Ecto neural progenitor cell (in vitro differentiated cells): ENCODE measurements around the gene GHR.

Experiments used
- DNase-seq: peaks from one replicate; pipeline ENCODE4 v3.0.0-alpha.2; 2018; ENCODE audit warnings: low spot score

GHR gene

GRCh38 chr5:42423285-42424165, at the start of gene GHR:
Gene GHR, plus strand, starts transcription at chr5:42423439. Its CDS starts 142,436 bp downstream, at chr5:42565875.
- DNase-seq: peak; percentile 91

- DNase-seq: no peak
Observed at GRCh38 chr5:42374679-42375273, 48.5 kb upstream of the GHR start.

- DNase-seq: no peak
Observed at GRCh38 chr5:42377496-42377895, 45.7 kb upstream of the GHR start.

GRCh38 chr5:42381973-42382372, 41.3 kb upstream of the GHR start:
- DNase-seq: no peak

GRCh38 chr5:42387563-42387962, 35.7 kb upstream of the GHR start:
- no peak for DNase-seq

GRCh38 chr5:42390115-42390514, 33.1 kb upstream of the GHR start:
- DNase-seq: no peak

- no peak for DNase-seq
Observed at GRCh38 chr5:42392917-42393316, 30.3 kb upstream of the GHR start.

- no peak for DNase-seq
Observed at GRCh38 chr5:42396111-42396510, 27.1 kb upstream of the GHR start.

- DNase-seq: no peak
Observed at GRCh38 chr5:42397267-42397666, 26.0 kb upstream of the GHR start.

- DNase-seq: no peak
Observed at GRCh38 chr5:42399702-42400101, 23.5 kb upstream of the GHR start.

GRCh38 chr5:42400474-42400873, 22.8 kb upstream of the GHR start:
- DNase-seq: no peak

- DNase-seq: no peak
Observed at GRCh38 chr5:42403236-42403635, 20.0 kb upstream of the GHR start.

GRCh38 chr5:42404366-42404765, 18.9 kb upstream of the GHR start:
- DNase-seq: no peak

- DNase-seq: no peak
Observed at GRCh38 chr5:42419294-42419693, 3.9 kb upstream of the GHR start.

- DNase-seq: no peak
Observed at GRCh38 chr5:42422656-42423280, 471 bp upstream of the GHR start.

- no peak for DNase-seq
Observed at GRCh38 chr5:42426016-42426415, 2.8 kb downstream of the GHR start.

- DNase-seq: no peak
Observed at GRCh38 chr5:42429694-42430093, 6.5 kb downstream of the GHR start.

- DNase-seq: no peak
Observed at GRCh38 chr5:42434047-42434724, 10.9 kb downstream of the GHR start.

GRCh38 chr5:42436051-42436450, 12.8 kb downstream of the GHR start:
- DNase-seq: no peak

GRCh38 chr5:42454216-42454995, 31.2 kb downstream of the GHR start:
- DNase-seq: no peak

GRCh38 chr5:42461033-42461432, 37.8 kb downstream of the GHR start:
- DNase-seq: no peak

GRCh38 chr5:42461507-42461906, 38.3 kb downstream of the GHR start:
- DNase-seq: no peak
